ENCODE data around the gene GLO1. TPM values are rescaled to one million over a fixed set of nuclear protein-coding genes. Genes with fewer than 3 reads are reported as not detected.

The GLO1 gene
- total RNA-seq: 226 and 273 TPM in 2 replicates

GRCh38 chr6:38702558-38703397, at the start of gene GLO1:
Gene GLO1 (minus strand): TSS chr6:38703145. CDS start chr6:38703054, 91 bp downstream.

GRCh38 chr6:38715016-38715689, 12.2 kb upstream of the GLO1 start, which contains the start of gene DNAH8:
Gene DNAH8 (plus strand): TSS chr6:38715311. CDS start chr6:38722810, 7,499 bp downstream.

GRCh38 chr6:38639498-38640215, 63.3 kb downstream of the GLO1 start, which contains the start of gene BTBD9:
Gene BTBD9 (minus strand): TSS chr6:38639929.

Other genes starting within 250 kb of the GLO1 start
- gene BTBD9, start 63.2 kb downstream of the GLO1 start, total RNA-seq: 6.5 and 10.8 TPM in 2 replicates
- 0.65 and 0.76 TPM in 2 replicates for gene DNAH8, start 12.2 kb upstream of the GLO1 start, total RNA-seq

Data from epithelial cell of umbilical artery (primary cell).